ENCODE results near the gene EVPL.

The EVPL gene

DNA sequence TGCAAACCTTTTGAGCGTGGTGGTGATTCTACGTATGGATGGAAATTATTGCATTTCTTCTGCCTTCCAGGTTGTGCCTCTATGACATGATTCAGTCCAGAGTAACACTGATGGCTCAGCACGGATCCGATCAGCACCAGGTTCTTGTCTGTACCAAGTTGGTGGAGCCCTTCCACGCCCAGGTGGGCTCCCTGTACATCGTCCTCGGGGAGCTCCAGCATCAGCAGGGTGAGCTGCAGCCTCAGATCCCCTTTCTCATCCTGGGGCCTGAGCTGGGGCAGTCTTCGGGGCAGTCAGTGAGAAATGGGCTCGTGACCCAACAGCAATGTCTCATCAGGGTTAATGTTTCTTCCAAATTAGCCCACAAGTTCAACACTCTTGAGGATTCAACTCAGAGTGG lies 35.7 kb downstream of the EVPL start:
- TF ChIP-seq, protein P1, sequence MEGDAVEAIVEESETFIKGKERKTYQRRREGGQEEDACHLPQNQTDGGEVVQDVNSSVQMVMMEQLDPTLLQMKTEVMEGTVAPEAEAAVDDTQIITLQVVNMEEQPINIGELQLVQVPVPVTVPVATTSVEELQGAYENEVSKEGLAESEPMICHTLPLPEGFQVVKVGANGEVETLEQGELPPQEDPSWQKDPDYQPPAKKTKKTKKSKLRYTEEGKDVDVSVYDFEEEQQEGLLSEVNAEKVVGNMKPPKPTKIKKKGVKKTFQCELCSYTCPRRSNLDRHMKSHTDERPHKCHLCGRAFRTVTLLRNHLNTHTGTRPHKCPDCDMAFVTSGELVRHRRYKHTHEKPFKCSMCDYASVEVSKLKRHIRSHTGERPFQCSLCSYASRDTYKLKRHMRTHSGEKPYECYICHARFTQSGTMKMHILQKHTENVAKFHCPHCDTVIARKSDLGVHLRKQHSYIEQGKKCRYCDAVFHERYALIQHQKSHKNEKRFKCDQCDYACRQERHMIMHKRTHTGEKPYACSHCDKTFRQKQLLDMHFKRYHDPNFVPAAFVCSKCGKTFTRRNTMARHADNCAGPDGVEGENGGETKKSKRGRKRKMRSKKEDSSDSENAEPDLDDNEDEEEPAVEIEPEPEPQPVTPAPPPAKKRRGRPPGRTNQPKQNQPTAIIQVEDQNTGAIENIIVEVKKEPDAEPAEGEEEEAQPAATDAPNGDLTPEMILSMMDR (IDR thresholded peaks at IDR 0.05; ENCODE audit: borderline replicate concordance, control extremely low read depth, extremely low read depth, insufficient read depth, missing control alignments), result no peak
- in situ Hi-C loops (cut with MboI; ENCODE audit: low sequenced_read_pairs, unreplicated experiment), result no loop called here
- DNase-seq (ENCODE audit: low spot score), result no peak

DNA sequence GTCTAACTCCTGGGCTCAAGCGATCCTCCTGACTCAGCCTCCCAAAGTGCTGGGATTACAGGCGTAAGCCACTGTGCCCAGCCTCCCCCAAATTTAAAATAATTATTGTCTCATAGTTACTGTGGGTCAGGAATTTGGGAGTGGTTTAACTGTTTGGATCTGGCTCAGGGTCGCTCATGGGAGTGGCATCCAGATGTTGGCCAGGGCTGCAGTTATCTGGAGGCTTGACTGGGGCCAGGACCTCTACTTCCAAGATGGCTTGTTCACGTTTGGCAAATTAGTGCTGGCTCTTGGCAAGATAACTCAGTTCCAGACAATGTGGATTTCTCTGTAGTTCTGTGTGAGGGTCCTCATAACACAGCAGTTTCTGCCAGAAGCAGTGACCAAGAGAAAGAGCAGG lies 40.1 kb downstream of the EVPL start:
- TF ChIP-seq, protein P1 (IDR thresholded peaks at IDR 0.05; ENCODE audit: borderline replicate concordance, control extremely low read depth, extremely low read depth, insufficient read depth, missing control alignments), result no peak
- in situ Hi-C loops (cut with MboI; ENCODE audit: low sequenced_read_pairs, unreplicated experiment), result no loop called here
- DNase-seq (ENCODE audit: low spot score), result no peak

DNA sequence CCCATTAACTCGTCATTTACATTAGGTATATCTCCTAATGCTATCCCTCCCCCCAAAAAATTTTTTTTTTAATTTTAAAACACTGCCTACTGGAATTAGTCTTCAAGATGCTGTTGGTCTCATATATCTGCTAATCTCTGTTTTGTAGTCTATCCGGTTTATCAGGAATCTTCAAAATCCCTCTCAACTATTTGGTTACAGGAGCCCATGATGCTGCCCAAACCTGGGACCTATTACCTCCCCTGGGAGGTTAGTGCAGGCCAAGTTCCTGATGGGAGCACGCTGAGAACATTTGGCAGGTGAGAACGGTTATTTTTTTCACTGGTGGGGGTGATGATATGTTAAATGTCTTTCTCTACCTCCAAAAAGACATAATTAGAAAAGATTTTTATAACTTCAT lies 41.1 kb downstream of the EVPL start:
- in situ Hi-C loops (cut with MboI; ENCODE audit: low sequenced_read_pairs, unreplicated experiment), result no loop called here
- TF ChIP-seq, protein P1 (IDR thresholded peaks at IDR 0.05; ENCODE audit: borderline replicate concordance, control extremely low read depth, extremely low read depth, insufficient read depth, missing control alignments), result no peak
- DNase-seq (ENCODE audit: low spot score), result no peak

DNA sequence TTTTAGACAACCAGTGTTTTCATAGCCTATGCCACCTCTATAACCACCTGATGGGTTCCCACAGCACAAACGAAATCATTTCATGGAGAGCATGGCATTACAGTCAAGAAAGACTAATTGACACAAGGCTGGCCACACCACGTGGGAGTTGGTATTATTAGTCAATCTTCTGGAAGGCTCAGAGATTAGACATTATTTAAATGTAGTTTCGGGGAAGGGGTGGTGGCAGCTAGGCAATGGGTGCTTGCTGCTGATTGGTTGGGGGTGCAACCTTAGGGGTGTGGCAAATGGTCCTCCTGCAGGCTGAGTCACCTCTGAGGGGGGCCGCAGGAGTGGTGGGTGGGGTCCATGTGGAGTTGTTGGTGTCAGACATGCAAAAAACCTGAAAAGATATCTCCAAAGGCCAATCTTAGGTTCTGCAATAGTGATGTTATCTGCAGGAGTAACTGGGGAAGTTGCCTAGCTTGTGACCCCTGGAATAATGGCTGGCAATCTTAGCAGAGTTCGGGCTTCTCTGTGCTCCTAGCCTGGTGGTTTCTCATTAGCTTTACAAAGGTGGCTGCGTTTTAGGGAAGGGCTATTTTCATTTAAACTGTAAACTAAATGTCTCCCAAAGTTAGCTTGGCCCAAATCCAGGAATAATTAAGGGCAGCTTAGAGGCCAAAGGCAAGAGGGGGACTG lies 43.5 kb downstream of the EVPL start:
- no peak for DNase-seq (ENCODE audit: low spot score)
- in situ Hi-C loops (cut with MboI; ENCODE audit: low sequenced_read_pairs, unreplicated experiment), result no loop called here
- TF ChIP-seq, protein P1 (IDR thresholded peaks at IDR 0.05; ENCODE audit: borderline replicate concordance, control extremely low read depth, extremely low read depth, insufficient read depth, missing control alignments), result no peak

DNA sequence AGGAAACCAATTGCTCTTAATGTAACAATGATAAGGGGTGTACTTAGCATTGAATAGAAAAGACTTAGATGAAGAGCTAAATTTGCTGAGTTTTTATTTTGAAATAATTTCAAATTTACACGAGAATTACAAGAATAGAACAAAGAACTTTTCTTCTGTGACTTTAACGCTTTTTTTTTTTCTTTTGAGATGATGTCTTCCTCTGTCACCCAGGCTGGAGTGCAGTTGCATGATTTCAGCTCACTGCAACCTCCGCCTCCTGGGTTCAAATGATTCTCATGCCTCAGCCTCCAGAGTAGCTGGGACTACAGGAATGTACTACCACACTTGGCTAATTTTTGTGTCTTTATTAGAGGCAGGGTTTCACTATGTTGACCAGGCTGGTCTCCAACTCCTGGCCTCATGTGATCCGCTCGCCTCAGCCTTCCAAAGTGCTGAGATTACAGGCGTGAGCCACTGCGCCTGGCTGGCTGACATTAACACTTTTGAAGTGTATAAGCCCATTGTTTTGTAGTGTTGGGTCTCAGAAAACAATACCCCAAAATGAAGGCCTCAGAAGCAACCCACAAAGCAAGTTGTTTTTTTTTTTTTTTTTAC lies 46.0 kb downstream of the EVPL start:
- TF ChIP-seq, protein P1 (IDR thresholded peaks at IDR 0.05; ENCODE audit: borderline replicate concordance, control extremely low read depth, extremely low read depth, insufficient read depth, missing control alignments), result no peak
- in situ Hi-C loops (cut with MboI; ENCODE audit: low sequenced_read_pairs, unreplicated experiment), result no loop called here
- DNase-seq (ENCODE audit: low spot score), result no peak

DNA sequence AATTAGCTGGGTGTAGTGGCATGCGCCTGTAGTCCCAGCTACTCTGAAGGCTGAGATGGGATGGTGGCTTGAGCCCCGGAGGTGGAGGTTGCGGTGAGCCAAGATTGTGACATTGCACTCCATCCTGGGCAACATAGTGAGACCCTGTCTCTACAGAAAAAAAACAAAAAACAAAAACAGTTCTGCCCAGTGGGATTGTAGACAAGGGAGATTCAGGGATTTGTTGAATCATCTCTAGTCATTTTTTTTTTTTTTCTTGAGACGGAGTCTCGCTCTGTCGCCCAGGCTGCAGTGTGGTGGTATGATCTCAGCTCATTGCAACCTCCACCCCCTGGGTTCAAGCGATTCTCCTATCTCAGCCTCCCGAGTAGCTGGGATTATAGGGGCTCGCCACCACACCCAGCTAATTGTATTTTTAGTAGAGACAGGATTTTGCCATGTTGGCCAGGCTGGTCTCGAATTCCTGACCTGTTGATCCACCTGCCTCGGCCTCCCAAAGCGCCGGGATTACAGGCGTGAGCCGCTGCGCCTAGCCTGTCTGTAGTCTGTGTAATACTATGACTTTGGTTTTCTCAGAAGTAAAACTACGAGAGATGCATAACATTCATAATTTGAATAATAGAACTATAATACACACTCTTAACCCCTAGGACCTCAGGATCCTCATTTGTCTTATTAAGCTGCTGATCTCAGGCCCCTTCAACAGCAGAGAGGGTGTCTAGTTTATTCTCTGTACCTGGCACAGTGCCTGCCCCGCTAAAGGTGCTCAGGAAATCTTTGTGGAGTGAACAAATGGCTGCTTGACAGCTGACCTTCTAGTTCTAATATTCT lies 46.7 kb downstream of the EVPL start:
- DNase-seq (ENCODE audit: low spot score), result no peak
- in situ Hi-C loops (cut with MboI; ENCODE audit: low sequenced_read_pairs, unreplicated experiment), result no loop called here
- TF ChIP-seq, protein P1 (IDR thresholded peaks at IDR 0.05; ENCODE audit: borderline replicate concordance, control extremely low read depth, extremely low read depth, insufficient read depth, missing control alignments), result no peak

Measured in GM13976 (cell line).